H54 (cell line): Measurements from ENCODE around the gene SLC6A11.

Experiments
- DNase-seq: peaks from one replicate; pipeline ENCODE4 v3.0.0; 2011; ENCODE audit warnings: low spot score, mixed read lengths; ENCODE audit not compliant: insufficient read length
- FAIRE-seq: peaks from 3 replicates; lab custom pipeline; 2011; peaks lifted over from hg19 to GRCh38; lab: Jason Lieb, UNC
- POLR2A ChIP-seq: IDR thresholded peaks from 2 replicates; pipeline ENCODE4 v1.6.1; 2011; ENCODE audit warnings: low read depth, mild to moderate bottlenecking, low read length

Gene SLC6A11

GRCh38 chr3:10869460-10869859 lies 53.4 kb downstream of the SLC6A11 start:
- no peak for DNase-seq
- TF ChIP-seq POLR2A, result no peak
- FAIRE-seq, result no peak

DNA sequence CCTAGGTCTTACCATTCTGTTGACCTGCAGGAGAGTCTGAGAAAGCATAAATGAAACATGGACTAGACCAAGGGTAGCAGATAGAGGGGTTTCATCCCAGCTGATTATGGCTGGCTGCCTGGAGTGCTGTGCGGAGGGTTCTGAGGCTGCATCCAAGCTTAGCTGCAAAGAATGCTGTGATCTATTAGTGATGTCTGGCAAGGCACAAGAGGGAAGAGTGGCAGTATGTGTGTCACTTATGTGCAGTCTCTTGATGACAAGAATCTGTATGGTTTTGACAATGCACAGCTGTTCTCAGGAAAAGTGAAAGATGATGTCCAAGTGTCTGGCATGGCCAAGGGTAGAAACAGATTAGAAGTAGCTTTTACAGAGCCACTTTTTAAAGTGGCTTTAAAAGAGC lies 54.3 kb downstream of the SLC6A11 start:
- FAIRE-seq (no peak), DNase-seq (no peak)
- TF ChIP-seq POLR2A, result no peak

GRCh38 chr3:10873415-10873814 lies 57.4 kb downstream of the SLC6A11 start:
- TF ChIP-seq POLR2A, result no peak
- DNase-seq (no peak), FAIRE-seq (no peak)

- DNase-seq, result no peak
- TF ChIP-seq POLR2A, result no peak
- no peak for FAIRE-seq
Observed at GRCh38 chr3:10875914-10876313, 59.9 kb downstream of the SLC6A11 start.

GRCh38 chr3:10876661-10877060 lies 60.6 kb downstream of the SLC6A11 start:
- no peak for DNase-seq
- no peak for TF ChIP-seq POLR2A
- no peak for FAIRE-seq

DNA sequence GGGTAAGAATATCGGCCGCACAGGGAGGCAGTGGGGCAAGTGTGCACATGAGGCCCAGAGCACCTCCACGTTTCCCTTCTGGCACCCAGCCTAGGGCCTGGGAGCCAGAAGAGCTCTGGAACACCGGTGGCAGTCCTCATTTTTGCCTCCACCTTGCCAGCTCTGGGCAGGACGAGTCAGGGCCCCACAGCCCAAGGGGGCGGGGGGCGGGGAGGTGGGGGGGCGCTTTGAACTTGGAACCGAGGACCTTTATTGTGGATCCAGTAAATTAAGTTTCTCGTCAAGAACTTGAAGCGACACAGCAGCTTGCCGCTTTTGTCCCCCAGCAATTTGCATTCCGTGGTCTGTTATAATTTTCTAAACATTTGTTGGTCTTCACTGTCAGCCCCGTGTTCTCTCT lies 66.8 kb downstream of the SLC6A11 start:
- no peak for DNase-seq
- FAIRE-seq, result no peak
- no peak for TF ChIP-seq POLR2A

DNA sequence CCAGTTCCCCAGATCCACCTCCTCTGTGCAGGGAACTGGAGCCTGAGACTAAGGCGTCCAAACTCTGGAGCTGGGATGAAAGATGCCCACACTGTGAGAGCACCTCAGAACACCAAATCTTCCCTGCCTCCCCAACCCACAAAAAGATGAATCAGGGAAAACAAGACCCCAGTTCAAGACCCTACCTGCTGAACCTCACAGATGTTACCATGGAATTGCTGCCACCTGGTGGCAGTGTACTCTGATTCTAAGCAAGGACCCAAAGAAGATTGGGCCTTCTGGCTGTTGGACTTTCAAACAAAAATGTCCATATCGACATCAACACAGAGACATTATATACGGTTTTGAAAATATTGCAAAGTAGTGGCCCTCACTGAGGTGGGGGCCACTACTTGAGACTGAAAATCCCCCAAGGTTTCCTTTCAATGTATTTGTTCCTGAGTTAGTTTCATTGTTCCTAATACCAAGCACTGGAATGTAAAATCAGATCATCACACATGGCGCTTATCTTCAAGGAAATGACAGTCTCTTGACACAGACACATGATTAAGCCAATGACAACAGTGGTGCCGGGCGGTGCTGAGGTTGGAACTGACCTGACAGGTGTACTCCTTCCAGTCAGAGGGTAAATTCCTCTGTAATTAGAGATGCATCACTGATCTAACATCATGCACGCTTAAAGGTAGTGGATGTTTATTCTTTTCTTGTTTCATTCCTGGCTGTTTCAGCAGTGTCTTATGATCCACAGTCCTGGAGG lies 67.6 kb downstream of the SLC6A11 start:
- DNase-seq (no peak), FAIRE-seq (no peak)
- TF ChIP-seq POLR2A, result no peak

DNA sequence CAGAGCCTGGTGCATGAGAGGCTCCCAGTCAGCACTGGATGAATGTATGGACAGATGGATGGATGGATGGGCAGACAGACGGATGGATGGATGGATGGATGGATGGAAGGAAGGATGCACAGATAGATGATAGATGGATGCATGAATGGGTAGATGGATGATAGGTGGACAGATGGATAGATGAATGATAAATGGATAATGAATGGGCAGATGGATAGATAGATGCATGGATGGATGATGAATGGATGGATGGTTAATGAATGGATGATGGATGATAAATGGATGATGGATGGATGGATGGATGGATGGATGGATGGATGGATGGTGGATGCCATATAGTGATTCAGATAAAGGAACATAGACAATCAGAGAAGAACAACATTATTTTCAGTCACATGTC lies 71.0 kb downstream of the SLC6A11 start:
- TF ChIP-seq POLR2A, result no peak
- DNase-seq (no peak), FAIRE-seq (no peak)

DNA sequence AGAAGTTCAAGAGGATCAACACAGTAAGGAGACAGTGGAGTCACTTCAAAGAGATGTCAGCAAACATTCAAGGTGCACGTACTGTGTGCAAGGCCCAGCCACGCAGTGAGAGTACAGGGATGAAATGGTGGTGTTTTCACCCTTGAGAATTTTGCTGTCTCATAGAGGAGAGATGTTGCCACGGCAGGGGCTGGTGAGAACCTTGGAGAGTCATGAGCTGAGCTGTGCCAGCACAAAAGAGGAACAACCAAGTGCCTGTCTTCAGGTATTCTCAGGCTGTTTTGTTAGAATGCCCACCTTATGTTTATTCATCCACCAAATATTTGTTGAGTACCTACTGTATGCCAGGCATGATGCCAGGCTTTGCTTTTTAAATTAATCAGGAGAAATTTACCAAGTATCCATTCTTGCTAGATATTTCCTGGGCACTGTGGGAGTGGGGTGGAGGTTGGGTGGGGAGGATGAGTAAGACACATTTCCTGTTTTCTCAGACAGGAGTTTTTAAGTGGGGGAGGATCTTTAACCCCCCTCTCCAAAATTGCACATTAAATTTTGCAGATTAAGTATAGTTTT lies 72.6 kb downstream of the SLC6A11 start:
- DNase-seq (no peak), FAIRE-seq (no peak)
- TF ChIP-seq POLR2A, result no peak

DNA sequence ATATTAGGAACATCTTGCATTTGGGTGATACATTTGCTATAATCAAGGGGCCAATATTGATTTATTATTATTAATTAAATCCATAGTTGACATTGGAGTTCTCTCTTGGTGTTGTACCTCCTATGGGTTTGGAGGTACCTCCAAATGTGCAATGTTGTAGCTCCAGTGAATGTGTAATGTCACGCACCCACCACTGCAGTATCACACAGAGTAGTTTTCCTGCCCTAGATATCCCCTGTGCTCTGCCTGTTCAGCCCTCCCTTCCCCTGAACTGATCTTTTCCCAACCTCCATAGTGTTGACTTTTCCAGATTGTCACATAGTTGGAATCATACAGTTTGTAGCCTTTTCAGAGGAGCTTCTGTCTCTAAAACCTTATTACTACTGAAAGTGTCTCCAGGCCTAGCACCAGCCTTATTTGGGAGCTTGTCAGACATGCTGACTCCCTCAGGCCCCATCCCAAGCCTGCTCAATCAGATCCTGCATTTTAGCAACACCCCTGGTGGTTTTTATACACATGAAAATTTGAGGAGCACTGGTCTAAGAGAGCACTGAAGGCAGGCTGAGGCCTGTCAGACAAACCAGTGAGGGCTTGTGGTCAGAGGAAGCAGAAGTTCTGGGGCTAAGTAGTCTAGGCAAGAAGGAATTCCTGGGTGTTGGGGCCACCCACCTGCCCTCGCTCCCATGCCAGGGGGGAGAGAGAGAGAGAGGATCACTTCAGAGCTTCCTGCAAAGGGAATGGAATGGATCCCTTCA lies 73.4 kb downstream of the SLC6A11 start:
- no peak for FAIRE-seq
- no peak for DNase-seq
- no peak for TF ChIP-seq POLR2A

GRCh38 chr3:10890665-10891064 lies 74.6 kb downstream of the SLC6A11 start:
- TF ChIP-seq POLR2A, result no peak
- DNase-seq, result no peak
- FAIRE-seq, result no peak

DNA sequence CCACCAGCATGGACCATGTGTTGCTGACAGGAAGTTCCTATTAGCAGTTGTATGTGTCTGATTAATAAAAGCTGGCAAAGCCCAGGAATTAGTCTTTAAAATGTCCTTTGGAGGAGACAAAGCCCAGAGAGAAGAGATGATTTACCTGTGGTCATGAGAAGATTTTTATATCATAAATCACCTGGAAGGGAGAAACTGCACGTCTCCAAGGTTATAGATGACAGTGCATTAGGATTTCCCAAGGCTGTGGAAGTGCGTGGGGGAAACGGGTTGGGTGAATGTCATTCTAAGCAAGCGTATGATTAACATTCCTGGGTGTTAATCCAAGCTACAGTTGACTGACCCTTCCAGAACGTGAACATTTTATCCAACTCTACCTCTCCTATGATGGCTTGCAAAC lies 76.6 kb downstream of the SLC6A11 start:
- DNase-seq (no peak), FAIRE-seq (no peak)
- TF ChIP-seq POLR2A, result no peak

- DNase-seq (no peak), FAIRE-seq (no peak)
- TF ChIP-seq POLR2A, result no peak
Observed at GRCh38 chr3:10901296-10901945, 85.4 kb downstream of the SLC6A11 start.

- FAIRE-seq (no peak), DNase-seq (no peak)
- TF ChIP-seq POLR2A, result no peak
Observed at GRCh38 chr3:10907262-10907661, 91.2 kb downstream of the SLC6A11 start.
